ENCODE results near the gene EFNB3. TPM values are rescaled to one million over a fixed set of nuclear protein-coding genes. Genes with fewer than 3 reads are reported as not detected.

EFNB3 gene
- total and polyA plus RNA-seq, 2 of the 4 experiments (the other 2 are of a cell fraction), result 0.54 to 2.0 TPM

DNA sequence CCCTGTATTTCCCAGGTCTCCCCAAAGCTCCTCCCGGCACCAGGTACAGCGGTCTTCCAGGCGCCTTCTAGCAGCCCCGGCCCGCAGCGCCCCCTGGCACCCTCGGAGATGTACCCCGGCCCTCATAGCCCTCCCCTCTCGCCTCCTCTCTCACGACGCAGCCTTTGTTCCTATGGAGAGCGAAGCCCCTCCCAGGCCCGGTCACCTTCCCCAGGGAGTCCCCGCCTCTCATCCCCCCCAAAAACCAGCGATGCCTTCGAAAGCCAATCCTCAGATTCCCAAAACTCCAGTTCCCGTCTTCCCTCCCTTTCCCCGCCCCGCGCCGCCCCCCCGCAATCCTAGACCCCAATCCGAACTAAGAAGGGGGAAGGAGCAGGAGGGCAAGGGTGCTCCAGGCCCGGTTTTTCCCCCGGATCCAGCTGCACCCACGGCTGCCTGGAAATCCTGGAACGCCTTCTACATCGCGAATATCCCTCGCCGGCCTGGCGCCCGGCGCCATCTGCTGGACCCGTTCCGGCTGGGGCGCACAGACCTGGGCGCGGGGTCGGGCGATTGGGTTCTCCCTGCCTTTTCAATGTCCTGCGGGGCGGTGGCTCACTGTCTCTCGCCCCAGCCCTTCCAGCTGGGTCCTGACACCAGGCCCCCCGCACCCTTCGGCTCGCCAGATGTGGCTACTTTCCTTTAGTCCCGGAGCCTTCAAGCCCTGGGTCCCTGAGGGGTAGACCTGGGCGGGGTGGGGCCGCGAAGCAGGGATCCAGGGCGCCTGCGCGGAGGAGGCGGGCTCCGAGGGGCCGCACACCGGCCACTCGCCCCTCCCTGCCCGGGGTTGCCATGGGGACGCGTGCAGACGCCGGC lies 12.1 kb downstream of the EFNB3 start, which contains the start of gene DNAH2:
Gene DNAH2 (plus strand): TSS at position 844 of the 855 bp plus-strand sequence. CDS start 1,991 bp downstream, outside the sequence.
- Histone ChIP-seq H2BK20ac (ENCODE audit: low read depth, low read length) (no peak within 1 kb of the TSS), H3K4ac (ENCODE audit: low read depth, low read length) (peak within 1 kb of the TSS; percentile 27), H2BK120ac (ENCODE audit: low read depth, low read length) (peak within 1 kb of the TSS; percentile 42; the same call in 1 of the 2 replicates), H3K9me3 (ENCODE audit: control insufficient read depth, insufficient read depth, low read length) (no peaks in the 10 kb centered on the region), H3K4me2 (ENCODE audit: low read depth, low read length) (peak within 1 kb of the TSS; percentile 88), H2AK9ac (replicated peaks; ENCODE audit: low read depth, low read length, poor library complexity) (peak within 1 kb of the TSS; percentile 39), H3K27ac (ENCODE audit: insufficient read depth, low read length) (peak within 1 kb of the TSS; percentile 65; the same call in 1 of the 2 replicates), H3K36me3 (ENCODE audit: control insufficient read depth, insufficient read depth, low read length) (no peaks in the 10 kb centered on the region), H3K27me3 (ENCODE audit: control insufficient read depth, insufficient read depth, low read length) (peaks cover 69% of the 10 kb centered on the region), H2BK15ac (ENCODE audit: low read depth, low read length) (peak within 1 kb of the TSS; percentile 67; the same call in 1 of the 3 replicates), H2AFZ (replicated peaks; ENCODE audit: low read length, poor library complexity) (peak within 1 kb of the TSS; percentile 98), H2AK5ac (ENCODE audit: low read depth, low read length) (no peak within 1 kb of the TSS), H4K20me1 (ENCODE audit: insufficient read depth, low read length) (no peaks in the 10 kb centered on the region; the same call in 1 of the 2 replicates), H3K56ac (ENCODE audit: extremely low read depth, insufficient read depth, low read length) (no peak within 1 kb of the TSS), H4K91ac (ENCODE audit: insufficient read depth, low read depth, low read length) (peak within 1 kb of the TSS; percentile 48; the same call in 1 of the 2 replicates), H2BK5ac (ENCODE audit: low read depth, low read length, poor library complexity, severe bottlenecking) (no peak within 1 kb of the TSS), H3K79me1 (ENCODE audit: low read depth in 1 of 2, low read length in 2 of 2) (no peaks in the 10 kb centered on the region), H3K4me3 (ENCODE audit: insufficient read depth, low read depth, low read length) (peak within 1 kb of the TSS; percentile 73), H3K14ac (replicated peaks; ENCODE audit: low read depth, low read length) (peak within 1 kb of the TSS; percentile 39; the same call in 1 of the 2 replicates), H3K23ac (ENCODE audit: low read depth, low read length) (no peak within 1 kb of the TSS), H3K18ac (ENCODE audit: low read depth, low read length) (no peak within 1 kb of the TSS), H4K5ac (ENCODE audit: low read depth, low read length) (peak within 1 kb of the TSS; percentile 52), H4K8ac (ENCODE audit: low read depth in 2 of 2, low read length in 2 of 2) (peak within 1 kb of the TSS; percentile 80 to 91; a peak in 3 of 4 replicates), H3K9me1 (ENCODE audit: insufficient read depth, low read length) (0 out of 2 replicates have a peak, but pooled peaks cover 4% of the 10 kb centered on the region), H3K4me1 (ENCODE audit: control insufficient read depth, insufficient read depth, low read length) (peaks cover 5% of the 10 kb centered on the region; the same call in 1 of the 2 replicates), H3K9ac (ENCODE audit: low read depth, low read length) (peak within 1 kb of the TSS; percentile 83)
- 0% methylated on average over 16 of the region's 64 CpGs; no CpG with 5 or more reads in 1 of the 2 experiments for WGBS, 2 experiments (ENCODE audit: extremely low coverage in 2 of 2, insufficient read length in 1 of 2)
- ChIA-PET POLR2A (ENCODE audit: unreplicated experiment) (no interaction called here), CTCF (interaction anchor here (0.6 to 1.4 kb wide), 3 partner anchors 16 to 29 kb away, joined by 3 to 5 read pairs (median 4); partner anchors contain the start of genes TP53 and WRAP53)
- TF ChIP-seq CEBPB (IDR thresholded peaks at IDR 0.05; ENCODE audit: low read depth, low read length), result no peak
- peak; percentile 58 for TF ChIP-seq RAD21 (IDR thresholded peaks at IDR 0.05; ENCODE audit: low read length)
- TF ChIP-seq, protein P1, sequence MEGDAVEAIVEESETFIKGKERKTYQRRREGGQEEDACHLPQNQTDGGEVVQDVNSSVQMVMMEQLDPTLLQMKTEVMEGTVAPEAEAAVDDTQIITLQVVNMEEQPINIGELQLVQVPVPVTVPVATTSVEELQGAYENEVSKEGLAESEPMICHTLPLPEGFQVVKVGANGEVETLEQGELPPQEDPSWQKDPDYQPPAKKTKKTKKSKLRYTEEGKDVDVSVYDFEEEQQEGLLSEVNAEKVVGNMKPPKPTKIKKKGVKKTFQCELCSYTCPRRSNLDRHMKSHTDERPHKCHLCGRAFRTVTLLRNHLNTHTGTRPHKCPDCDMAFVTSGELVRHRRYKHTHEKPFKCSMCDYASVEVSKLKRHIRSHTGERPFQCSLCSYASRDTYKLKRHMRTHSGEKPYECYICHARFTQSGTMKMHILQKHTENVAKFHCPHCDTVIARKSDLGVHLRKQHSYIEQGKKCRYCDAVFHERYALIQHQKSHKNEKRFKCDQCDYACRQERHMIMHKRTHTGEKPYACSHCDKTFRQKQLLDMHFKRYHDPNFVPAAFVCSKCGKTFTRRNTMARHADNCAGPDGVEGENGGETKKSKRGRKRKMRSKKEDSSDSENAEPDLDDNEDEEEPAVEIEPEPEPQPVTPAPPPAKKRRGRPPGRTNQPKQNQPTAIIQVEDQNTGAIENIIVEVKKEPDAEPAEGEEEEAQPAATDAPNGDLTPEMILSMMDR (conservative IDR thresholded peaks at IDR 0.05; ENCODE audit: low read depth, low read length), result peak; percentile 57
- TF ChIP-seq CHD1 (IDR thresholded peaks at IDR 0.05; ENCODE audit: low read depth, low read length), result no peak
- TF ChIP-seq FOS (IDR thresholded peaks at IDR 0.05; ENCODE audit: low read depth, low read length), result no peak
- TF ChIP-seq RFX5 (IDR thresholded peaks at IDR 0.05; ENCODE audit: low read depth, low read length), result no peak
- TF ChIP-seq MAZ (IDR thresholded peaks at IDR 0.05; ENCODE audit: borderline replicate concordance, low read depth, low read length), result peak; percentile 93
- TF ChIP-seq SMC3 (IDR thresholded peaks at IDR 0.05; ENCODE audit: low read depth, low read length), result peak; percentile 52
- 0 out of 2 replicates have a peak, but pooled peaks have one; percentile 51 for TF ChIP-seq BHLHE40 (IDR thresholded peaks at IDR 0.05; ENCODE audit: low read depth, low read length)
- peak; percentile 92 for ATAC-seq (ENCODE audit: low read depth)
- dilution Hi-C loops (cut with HindIII; ENCODE audit: low sequenced_read_pairs, unreplicated experiment) (no loop called here), in situ Hi-C loops (cut with MboI; ENCODE audit: low sequenced_read_pairs) (no loop called here), intact Hi-C loops (cut with micrococcal nuclease) (loop anchor here (1.0 kb wide), 1 partner anchor 83 kb away; no protein-coding TSS in a partner anchor)
- peak; percentile 90 for DNase-seq
- no TSS peak for BruUV-seq (replicated peaks)
